ENCODE results near the gene RBM3. TPM values are rescaled to one million over a fixed set of nuclear protein-coding genes. Genes with fewer than 3 reads are reported as not detected.
"Not testable (repeated sequence)": the region's sequence is repeated elsewhere in the genome, so short reads cannot be mapped to it uniquely, and the experiment has no call there.

RBM3 gene
- total RNA-seq = 170 TPM
- long read RNA-seq, transcript RBM3-203 (7 exons, 2,162 nt) = major isoform, 138 of 158 reads
- long read RNA-seq, partial matches to known transcripts = 2 of 158 reads
- long read RNA-seq, other reads (novel, unspliced or antisense) = 15 of 158 reads

- Histone ChIP-seq H3K4me3 (peak within 1 kb of the TSS; percentile 72), H3K27me3 (no peaks in the 10 kb centered on the region), H3K27ac (peak within 1 kb of the TSS; percentile 100), H3K4me1 (peaks cover 10% of the 10 kb centered on the region), H3K9me3 (no peaks in the 10 kb centered on the region), H3K36me3 (peaks cover 41% of the 10 kb centered on the region)
- peak; percentile 96 for DNase-seq
- peak; percentile 48 for TF ChIP-seq CTCF (IDR thresholded peaks at IDR 0.05)
- ATAC-seq = peak; percentile 98
- intact Hi-C loops (cut with DNase I) = no loop called here
Observed at GRCh38 chrX:48574270-48575266, at the start of gene RBM3. RBM3 (plus strand) TSS chrX:48574484; CDS start chrX:48575181, 697 bp downstream.

GRCh38 chrX:48525853-48526252 lies 48.4 kb upstream of the RBM3 start:
- H3K27ac ChIP-seq; H3K27me3 ChIP-seq; H3K36me3 ChIP-seq; H3K9me3 ChIP-seq; H3K4me3 ChIP-seq; intact Hi-C loops (cut with DNase I); H3K4me1 ChIP-seq; DNase-seq; ATAC-seq: not testable (repeated sequence)

GRCh38 chrX:48530736-48531135 lies 43.5 kb upstream of the RBM3 start:
- Histone ChIP-seq H3K4me3 (no peak overlapping the region), H3K27ac (no peak overlapping the region), H3K36me3 (no peaks in the 10 kb centered on the region), H3K4me1 (no peaks in the 10 kb centered on the region), H3K27me3 (no peaks in the 10 kb centered on the region), H3K9me3 (no peaks in the 10 kb centered on the region)
- intact Hi-C loops (cut with DNase I) = no loop called here
- no peak for TF ChIP-seq CTCF (IDR thresholded peaks at IDR 0.05)
- DNase-seq (no peak), ATAC-seq (no peak)

GRCh38 chrX:48531358-48531959 lies 42.8 kb upstream of the RBM3 start:
- Histone ChIP-seq H3K27ac (peak overlapping the region; percentile 30), H3K4me3 (no peak overlapping the region), H3K36me3 (no peaks in the 10 kb centered on the region), H3K27me3 (no peaks in the 10 kb centered on the region), H3K4me1 (no peaks in the 10 kb centered on the region), H3K9me3 (no peaks in the 10 kb centered on the region)
- no peak for DNase-seq
- peak; percentile 59 for ATAC-seq
- TF ChIP-seq CTCF (IDR thresholded peaks at IDR 0.05) = no peak
- intact Hi-C loops (cut with DNase I) = no loop called here

- TF ChIP-seq CTCF (IDR thresholded peaks at IDR 0.05) = no peak
- ATAC-seq = no peak
- H3K27me3 ChIP-seq = no peaks in the 10 kb centered on the region
- peak overlapping the region; percentile 30 for H3K27ac ChIP-seq
- H3K9me3 ChIP-seq = no peaks in the 10 kb centered on the region
- DNase-seq = no peak
- intact Hi-C loops (cut with DNase I) = no loop called here
- H3K4me1 ChIP-seq = no peaks in the 10 kb centered on the region
- no peak overlapping the region for H3K4me3 ChIP-seq
- no peaks in the 10 kb centered on the region for H3K36me3 ChIP-seq
Observed at GRCh38 chrX:48532161-48532560, 42.1 kb upstream of the RBM3 start.

GRCh38 chrX:48533165-48533564 lies 41.1 kb upstream of the RBM3 start:
- H3K4me1 ChIP-seq = no peaks in the 10 kb centered on the region
- DNase-seq (no peak), ATAC-seq (no peak)
- H3K4me3 ChIP-seq = no peak overlapping the region
- no peaks in the 10 kb centered on the region for H3K27me3 ChIP-seq
- no peaks in the 10 kb centered on the region for H3K36me3 ChIP-seq
- no peaks in the 10 kb centered on the region for H3K9me3 ChIP-seq
- no peak overlapping the region for H3K27ac ChIP-seq
- TF ChIP-seq CTCF (IDR thresholded peaks at IDR 0.05) = no peak
- intact Hi-C loops (cut with DNase I) = no loop called here
